ENCODE results near the gene NUDT16L1.

NUDT16L1 gene

GRCh38 chr16:4683255-4684057, 9.9 kb upstream of the NUDT16L1 start:
- DNase-seq = no peak

- no peak for DNase-seq
Observed at GRCh38 chr16:4684058-4684715, 9.2 kb upstream of the NUDT16L1 start.

GRCh38 chr16:4684763-4685162, 8.6 kb upstream of the NUDT16L1 start:
- DNase-seq = no peak

GRCh38 chr16:4685292-4685691, 8.1 kb upstream of the NUDT16L1 start:
- no peak for DNase-seq

GRCh38 chr16:4685776-4686496, 7.4 kb upstream of the NUDT16L1 start:
- no peak for DNase-seq

GRCh38 chr16:4686497-4687210, 6.7 kb upstream of the NUDT16L1 start:
- DNase-seq = no peak

- no peak for DNase-seq
Observed at GRCh38 chr16:4687416-4687815, 5.9 kb upstream of the NUDT16L1 start.

- DNase-seq = no peak
Observed at GRCh38 chr16:4687946-4688673, 5.3 kb upstream of the NUDT16L1 start.

- DNase-seq = no peak
Observed at GRCh38 chr16:4688674-4689045, 4.7 kb upstream of the NUDT16L1 start.

GRCh38 chr16:4689091-4689671, 4.2 kb upstream of the NUDT16L1 start:
- no peak for DNase-seq

- no peak for DNase-seq
Observed at GRCh38 chr16:4689864-4690704, 3.3 kb upstream of the NUDT16L1 start.

- peak in 2 of 4 experiments; percentile 19 to 26 for DNase-seq
Observed at GRCh38 chr16:4690946-4691665, 2.3 kb upstream of the NUDT16L1 start.

GRCh38 chr16:4691666-4692412, 1.5 kb upstream of the NUDT16L1 start:
- DNase-seq = peak in 3 of 4 experiments; percentile 27 to 50 (median 32)

- DNase-seq = peak; percentile 35 to 62 (median 55)
Observed at GRCh38 chr16:4692460-4693295, 684 bp upstream of the NUDT16L1 start.

- peak; percentile 25 to 69 (median 45) for DNase-seq
Observed at GRCh38 chr16:4693956-4694641, 737 bp downstream of the NUDT16L1 start.

- DNase-seq = no peak
Observed at GRCh38 chr16:4694642-4695451, 1.5 kb downstream of the NUDT16L1 start.
